ENCODE measurements around the gene PPP1R9A.

Gene PPP1R9A

GRCh38 chr7:95106401-95106800, 199.0 kb downstream of the PPP1R9A start:
- no peak for DNase-seq (ENCODE audit: extremely low spot score)
- POLR2A ChIA-PET: no interaction called here
- CTCF ChIA-PET: no interaction called here
- TF ChIP-seq SP1 (IDR thresholded peaks at IDR 0.05) (no peak), ARNT (IDR thresholded peaks at IDR 0.05) (no peak), BHLHE40 (IDR thresholded peaks at IDR 0.05; ENCODE audit: borderline replicate concordance) (no peak), HDGF (IDR thresholded peaks at IDR 0.05; ENCODE audit: borderline replicate concordance) (no peak), SUZ12 (IDR thresholded peaks at IDR 0.05) (no peak), ZNF384 (IDR thresholded peaks at IDR 0.05) (no peak), FOXK2 (IDR thresholded peaks at IDR 0.05) (no peak), CTBP1 (IDR thresholded peaks at IDR 0.05; ENCODE audit: borderline replicate concordance) (no peak), PKNOX1 (IDR thresholded peaks at IDR 0.05) (no peak), FOXA1 (IDR thresholded peaks at IDR 0.05) (no peak), FOXM1 (IDR thresholded peaks at IDR 0.05; ENCODE audit: borderline replicate concordance) (no peak), ELF4 (IDR thresholded peaks at IDR 0.05) (no peak), LEF1 (IDR thresholded peaks at IDR 0.05; ENCODE audit: borderline replicate concordance) (no peak), TARDBP (IDR thresholded peaks at IDR 0.05) (no peak)

GRCh38 chr7:95110707-95111106, 203.3 kb downstream of the PPP1R9A start:
- CTCF ChIA-PET: no interaction called here
- no peak for DNase-seq (ENCODE audit: extremely low spot score)
- POLR2A ChIA-PET: no interaction called here
- TF ChIP-seq PKNOX1 (IDR thresholded peaks at IDR 0.05) (no peak), HDGF (IDR thresholded peaks at IDR 0.05; ENCODE audit: borderline replicate concordance) (no peak), LEF1 (IDR thresholded peaks at IDR 0.05; ENCODE audit: borderline replicate concordance) (no peak), L3MBTL2 (conservative IDR thresholded peaks at IDR 0.05) (no peak), NFRKB (IDR thresholded peaks at IDR 0.05) (no peak), ELF4 (IDR thresholded peaks at IDR 0.05) (no peak), ZNF384 (IDR thresholded peaks at IDR 0.05) (no peak), SP1 (IDR thresholded peaks at IDR 0.05) (no peak), ARNT (IDR thresholded peaks at IDR 0.05) (no peak), CTBP1 (IDR thresholded peaks at IDR 0.05; ENCODE audit: borderline replicate concordance) (no peak), TARDBP (IDR thresholded peaks at IDR 0.05) (no peak), FOXA1 (IDR thresholded peaks at IDR 0.05) (no peak)

GRCh38 chr7:95113590-95113989, 206.2 kb downstream of the PPP1R9A start:
- DNase-seq (ENCODE audit: extremely low spot score): no peak
- ChIA-PET CTCF (no interaction called here), POLR2A (no interaction called here)
- TF ChIP-seq NFRKB (IDR thresholded peaks at IDR 0.05) (no peak), SP1 (IDR thresholded peaks at IDR 0.05) (no peak), CTBP1 (IDR thresholded peaks at IDR 0.05; ENCODE audit: borderline replicate concordance) (no peak), SUZ12 (IDR thresholded peaks at IDR 0.05) (no peak), FOXM1 (IDR thresholded peaks at IDR 0.05; ENCODE audit: borderline replicate concordance) (no peak), TARDBP (IDR thresholded peaks at IDR 0.05) (no peak), PKNOX1 (IDR thresholded peaks at IDR 0.05) (no peak), BHLHE40 (IDR thresholded peaks at IDR 0.05; ENCODE audit: borderline replicate concordance) (no peak), FOXA1 (IDR thresholded peaks at IDR 0.05) (no peak), L3MBTL2 (conservative IDR thresholded peaks at IDR 0.05) (no peak), ZNF384 (IDR thresholded peaks at IDR 0.05) (no peak), FOXK2 (IDR thresholded peaks at IDR 0.05) (no peak), HDGF (IDR thresholded peaks at IDR 0.05; ENCODE audit: borderline replicate concordance) (no peak), ELF4 (IDR thresholded peaks at IDR 0.05) (no peak), LEF1 (IDR thresholded peaks at IDR 0.05; ENCODE audit: borderline replicate concordance) (no peak), ARNT (IDR thresholded peaks at IDR 0.05) (no peak)

- ChIA-PET CTCF (no interaction called here), POLR2A (no interaction called here)
Observed at GRCh38 chr7:95126053-95126709, 218.8 kb downstream of the PPP1R9A start.

More at GRCh38 chr7:95126053-95126709, 218.8 kb downstream of the PPP1R9A start:
- TF ChIP-seq CTBP1 (IDR thresholded peaks at IDR 0.05; ENCODE audit: borderline replicate concordance) (no peak), L3MBTL2 (conservative IDR thresholded peaks at IDR 0.05) (no peak), FOXK2 (IDR thresholded peaks at IDR 0.05) (no peak), FOXM1 (IDR thresholded peaks at IDR 0.05; ENCODE audit: borderline replicate concordance) (no peak), SP1 (IDR thresholded peaks at IDR 0.05) (no peak), LEF1 (IDR thresholded peaks at IDR 0.05; ENCODE audit: borderline replicate concordance) (no peak), TARDBP (IDR thresholded peaks at IDR 0.05) (no peak), FOXA1 (IDR thresholded peaks at IDR 0.05) (no peak), PKNOX1 (IDR thresholded peaks at IDR 0.05) (no peak), ARNT (IDR thresholded peaks at IDR 0.05) (no peak), SUZ12 (IDR thresholded peaks at IDR 0.05) (no peak), BHLHE40 (IDR thresholded peaks at IDR 0.05; ENCODE audit: borderline replicate concordance) (no peak), HDGF (IDR thresholded peaks at IDR 0.05; ENCODE audit: borderline replicate concordance) (no peak), NFRKB (IDR thresholded peaks at IDR 0.05) (no peak), ZNF384 (IDR thresholded peaks at IDR 0.05) (no peak), ELF4 (IDR thresholded peaks at IDR 0.05) (no peak)
- DNase-seq (ENCODE audit: extremely low spot score): no peak

Measured in HEK293T (cell line).